Subcutaneous abdominal adipose tissue (tissue), 5 donors: ENCODE results near the gene RASD1.

Source experiments
- H3K27ac ChIP-seq: one replicate; pipeline ENCODE4 v1.7.0; 2013; ENCODE audit warnings: low read depth, mild to moderate bottlenecking, inconsistent platforms, low read length, moderate library complexity
- H3K27me3 ChIP-seq, 5 donors: one replicate each; pipeline ENCODE4 v1.7.0; 2013; ENCODE audit warnings: low read length in 5 of 5, inconsistent platforms in 1 of 5; ENCODE audit not compliant: control insufficient read depth in 5 of 5, insufficient read depth in 4 of 5
- H3K36me3 ChIP-seq, 5 donors: one replicate each; pipeline ENCODE4 v1.7.0; 2013; ENCODE audit warnings: low read length in 5 of 5; ENCODE audit not compliant: control insufficient read depth in 5 of 5, insufficient read depth in 5 of 5
- H3K4me1 ChIP-seq, 5 donors: one replicate each; pipeline ENCODE4 v1.7.0; 2013; ENCODE audit warnings: low read length in 5 of 5, mild to moderate bottlenecking in 3 of 5, moderate library complexity in 1 of 5; ENCODE audit not compliant: control insufficient read depth in 5 of 5, insufficient read depth in 5 of 5
- H3K4me3 ChIP-seq, 5 donors: one replicate each; pipeline ENCODE4 v1.7.0; 2013; ENCODE audit warnings: low read length in 5 of 5, low read depth in 1 of 5
- H3K9ac ChIP-seq, 5 donors: one replicate each; pipeline ENCODE4 v1.7.0; 2013; ENCODE audit warnings: low read length in 5 of 5, mild to moderate bottlenecking in 4 of 5, moderate library complexity in 3 of 5
- H3K9me3 ChIP-seq, 5 donors: one replicate each; pipeline ENCODE4 v1.7.0; 2013; ENCODE audit warnings: low read length in 5 of 5; ENCODE audit not compliant: control insufficient read depth in 5 of 5
- donor health status: healthy.
- donor health status: healthy.
- donor health status: healthy.
- donor health status: healthy.
- donor health status: healthy.

RASD1 gene, protein sequence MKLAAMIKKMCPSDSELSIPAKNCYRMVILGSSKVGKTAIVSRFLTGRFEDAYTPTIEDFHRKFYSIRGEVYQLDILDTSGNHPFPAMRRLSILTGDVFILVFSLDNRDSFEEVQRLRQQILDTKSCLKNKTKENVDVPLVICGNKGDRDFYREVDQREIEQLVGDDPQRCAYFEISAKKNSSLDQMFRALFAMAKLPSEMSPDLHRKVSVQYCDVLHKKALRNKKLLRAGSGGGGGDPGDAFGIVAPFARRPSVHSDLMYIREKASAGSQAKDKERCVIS

DNA sequence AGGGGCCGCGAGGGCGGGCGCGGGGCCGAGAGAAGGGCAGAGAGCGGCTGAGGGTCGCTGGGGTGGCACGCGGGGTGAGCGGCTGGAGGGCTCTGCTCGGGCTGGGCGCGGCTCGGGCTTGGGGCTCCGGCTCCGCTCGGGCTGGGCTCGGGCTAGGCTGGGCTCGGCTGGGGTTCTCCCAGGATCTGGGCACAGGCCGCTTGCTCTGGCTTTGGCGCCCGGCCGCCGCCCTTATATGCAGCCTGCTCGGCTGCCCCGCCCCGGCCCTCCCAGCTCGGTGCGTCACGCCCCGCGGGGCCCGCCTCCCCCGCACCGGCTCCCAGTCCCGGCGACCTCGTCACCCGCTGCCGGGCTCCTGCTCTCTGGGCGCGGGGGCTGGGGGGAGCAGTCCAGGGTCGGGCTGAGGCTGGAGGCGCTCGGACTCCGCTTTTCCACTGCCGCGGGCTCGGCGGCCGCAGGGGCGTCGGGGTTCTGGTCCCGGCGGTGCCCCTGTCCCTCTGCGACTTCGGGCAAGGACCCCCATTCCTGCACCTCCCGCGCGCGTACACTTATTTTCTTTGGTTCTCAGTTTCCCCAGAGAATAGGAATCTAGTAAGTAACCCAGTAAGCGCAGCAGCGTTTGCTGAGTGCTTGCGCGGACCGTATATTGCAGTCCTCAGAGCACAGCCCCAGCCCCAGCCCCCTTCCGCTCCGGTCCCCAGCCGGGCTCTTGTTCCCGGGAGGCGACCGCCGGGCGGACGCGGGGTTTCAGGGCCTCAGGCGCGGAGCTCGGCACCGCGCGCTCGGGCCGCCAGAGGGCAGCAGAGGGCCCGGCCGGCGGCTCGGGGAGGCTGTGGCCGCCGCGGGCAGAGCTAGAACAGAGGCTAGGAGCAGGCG lies at the start of gene RASD1:
Gene RASD1 (minus strand): TSS at position 207 of the 876 bp plus-strand sequence. CDS start 214 bp downstream, outside the sequence.
- peaks cover 0 to 17% (median 13%) of the 10 kb centered on the region in 5 donors for H3K36me3 ChIP-seq
- H3K27me3 ChIP-seq = no peaks in the 10 kb centered on the region
- peak within 1 kb of the TSS; percentile 96 for H3K27ac ChIP-seq
- H3K9me3 ChIP-seq = no peaks in the 10 kb centered on the region
- peak within 1 kb of the TSS; percentile 83 to 97 (median 95) for H3K4me3 ChIP-seq
- peak within 1 kb of the TSS; percentile 66 to 93 (median 86) for H3K9ac ChIP-seq
- peaks cover 5 to 57% (median 31%) of the 10 kb centered on the region in 5 donors for H3K4me1 ChIP-seq

DNA sequence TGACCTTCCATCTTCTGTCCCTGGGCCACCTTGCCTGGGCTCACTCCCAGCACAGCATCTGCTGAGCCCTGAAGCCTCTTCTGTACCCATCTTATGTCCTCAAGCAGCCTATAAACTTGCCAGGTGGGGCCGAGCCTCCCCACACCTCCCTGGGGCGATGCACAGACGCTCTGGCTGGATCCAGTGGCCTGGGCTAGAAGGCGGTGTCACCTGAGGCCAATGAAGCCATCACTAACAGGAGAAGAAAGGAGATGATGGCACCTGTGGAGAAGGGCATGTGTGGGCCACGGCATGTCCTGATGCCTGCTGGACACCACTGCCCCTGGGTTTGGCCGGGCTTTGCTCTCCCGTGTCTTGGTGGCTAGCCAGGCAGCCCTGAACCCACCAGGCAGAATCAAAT lies 49.8 kb upstream of the RASD1 start:
- peaks cover 0 to 7% (median 0%) of the 10 kb centered on the region in 5 donors for H3K36me3 ChIP-seq
- H3K4me1 ChIP-seq = peaks cover 0 to 29% (median 14%) of the 10 kb centered on the region in 5 donors
- H3K9me3 ChIP-seq = no peaks in the 10 kb centered on the region
- H3K27me3 ChIP-seq = no peaks in the 10 kb centered on the region
- no peak overlapping the region for H3K4me3 ChIP-seq
- H3K9ac ChIP-seq = no peak overlapping the region
- no peak overlapping the region for H3K27ac ChIP-seq

DNA sequence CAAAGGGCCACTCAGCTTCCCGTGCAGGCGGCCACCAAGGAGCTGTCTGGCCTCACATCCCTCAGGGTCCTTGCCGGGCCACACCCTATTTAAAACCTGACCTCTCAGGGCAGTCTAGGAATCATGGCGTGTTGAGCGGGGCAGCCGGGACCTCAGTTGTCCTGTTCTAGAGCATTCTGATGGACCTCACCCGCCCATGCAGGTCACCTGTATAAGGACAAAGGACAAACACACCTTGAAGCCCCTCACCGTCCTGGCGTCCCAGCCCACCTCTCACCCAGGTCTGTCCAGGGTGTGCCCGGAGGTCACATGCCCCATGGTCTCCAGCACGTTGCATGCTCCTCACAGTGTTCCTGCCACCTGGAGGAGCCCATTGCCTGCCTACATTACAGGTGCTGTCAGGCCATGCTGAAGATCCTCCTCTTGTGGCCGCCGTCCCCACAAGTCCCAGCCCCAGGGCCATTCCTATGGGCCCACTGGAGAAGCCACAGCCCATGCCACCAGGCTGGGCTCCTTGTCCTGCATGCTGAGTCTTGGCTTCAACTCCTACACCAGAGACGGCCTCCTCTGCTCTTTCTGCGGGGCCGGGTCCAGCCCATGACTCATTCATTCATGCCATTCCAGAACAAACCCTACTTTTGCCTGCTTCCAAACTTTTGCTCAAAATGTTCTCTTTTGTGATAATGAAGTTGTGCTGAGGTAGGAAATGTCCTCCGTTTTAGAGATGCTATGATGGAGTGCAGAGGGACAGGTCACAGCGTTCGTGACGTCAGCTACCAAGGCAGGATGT lies 49.0 kb upstream of the RASD1 start:
- Histone ChIP-seq H3K9me3 (no peaks in the 10 kb centered on the region), H3K4me1 (peaks cover 0 to 34% (median 11%) of the 10 kb centered on the region in 5 donors), H3K27me3 (no peaks in the 10 kb centered on the region), H3K4me3 (no peak overlapping the region), H3K36me3 (peaks cover 0 to 7% (median 0%) of the 10 kb centered on the region in 5 donors), H3K27ac (no peak overlapping the region), H3K9ac (no peak overlapping the region)

DNA sequence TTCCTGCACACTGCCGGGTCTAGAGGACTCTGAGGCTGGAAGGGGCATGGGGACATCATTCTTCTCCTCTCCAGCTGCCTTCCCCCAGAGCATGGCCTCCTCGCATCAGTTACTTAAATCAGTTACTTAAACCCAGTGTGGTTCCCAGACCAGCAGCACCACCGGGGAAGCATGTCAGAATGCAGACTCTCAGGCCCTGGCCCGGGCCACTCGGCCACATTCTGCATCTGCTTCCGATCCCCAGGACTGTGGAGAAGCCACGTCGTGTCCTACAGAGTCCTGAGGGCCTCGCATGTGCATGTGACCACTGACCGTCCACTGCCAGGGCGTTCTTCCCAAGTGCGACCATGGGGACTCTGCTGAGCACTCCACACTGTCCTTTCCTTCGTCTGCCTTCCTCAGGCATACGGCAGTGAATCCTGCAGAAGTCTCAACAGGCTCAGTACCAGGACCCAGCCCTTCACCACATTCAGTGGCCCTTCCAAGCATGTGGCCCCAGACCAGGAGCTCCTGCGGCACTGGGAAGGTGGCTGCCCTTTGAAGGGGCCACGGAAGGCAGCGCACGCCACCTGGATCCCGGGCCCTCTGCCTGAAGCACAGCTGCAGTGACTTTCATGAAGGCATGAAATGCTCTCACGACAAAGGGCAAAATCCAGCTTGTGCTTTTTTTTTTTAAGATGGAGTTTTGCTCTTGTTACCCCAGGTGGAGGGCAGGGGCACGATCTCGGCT lies 46.9 kb upstream of the RASD1 start:
- no peak overlapping the region for H3K9ac ChIP-seq
- no peak overlapping the region for H3K4me3 ChIP-seq
- no peaks in the 10 kb centered on the region for H3K27me3 ChIP-seq
- H3K36me3 ChIP-seq = no peaks in the 10 kb centered on the region
- H3K27ac ChIP-seq = no peak overlapping the region
- H3K4me1 ChIP-seq = peaks cover 0 to 34% (median 11%) of the 10 kb centered on the region in 5 donors
- H3K9me3 ChIP-seq = no peaks in the 10 kb centered on the region

DNA sequence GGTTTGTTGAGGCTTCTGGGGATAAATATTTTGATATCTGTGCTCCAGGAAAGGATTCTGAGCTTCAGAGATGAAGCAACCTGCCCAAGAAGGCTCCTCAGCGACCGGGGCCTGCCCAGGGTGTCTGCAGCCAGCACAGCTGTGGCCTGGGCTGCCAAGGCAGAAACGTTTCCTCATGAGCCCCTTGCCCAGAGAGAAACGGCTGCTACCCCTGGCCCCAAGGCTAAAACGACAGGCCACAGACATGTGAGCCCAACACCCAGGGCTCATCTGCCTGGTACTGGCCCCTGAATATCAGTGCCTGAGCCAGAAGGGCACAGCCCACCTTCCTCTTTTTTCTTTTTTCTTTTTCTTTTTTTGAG lies 45.4 kb upstream of the RASD1 start:
- H3K4me3 ChIP-seq = no peak overlapping the region
- no peaks in the 10 kb centered on the region for H3K9me3 ChIP-seq
- no peaks in the 10 kb centered on the region for H3K36me3 ChIP-seq
- peaks cover 0 to 35% (median 11%) of the 10 kb centered on the region in 5 donors for H3K4me1 ChIP-seq
- H3K27ac ChIP-seq = no peak overlapping the region
- no peaks in the 10 kb centered on the region for H3K27me3 ChIP-seq
- H3K9ac ChIP-seq = no peak overlapping the region

DNA sequence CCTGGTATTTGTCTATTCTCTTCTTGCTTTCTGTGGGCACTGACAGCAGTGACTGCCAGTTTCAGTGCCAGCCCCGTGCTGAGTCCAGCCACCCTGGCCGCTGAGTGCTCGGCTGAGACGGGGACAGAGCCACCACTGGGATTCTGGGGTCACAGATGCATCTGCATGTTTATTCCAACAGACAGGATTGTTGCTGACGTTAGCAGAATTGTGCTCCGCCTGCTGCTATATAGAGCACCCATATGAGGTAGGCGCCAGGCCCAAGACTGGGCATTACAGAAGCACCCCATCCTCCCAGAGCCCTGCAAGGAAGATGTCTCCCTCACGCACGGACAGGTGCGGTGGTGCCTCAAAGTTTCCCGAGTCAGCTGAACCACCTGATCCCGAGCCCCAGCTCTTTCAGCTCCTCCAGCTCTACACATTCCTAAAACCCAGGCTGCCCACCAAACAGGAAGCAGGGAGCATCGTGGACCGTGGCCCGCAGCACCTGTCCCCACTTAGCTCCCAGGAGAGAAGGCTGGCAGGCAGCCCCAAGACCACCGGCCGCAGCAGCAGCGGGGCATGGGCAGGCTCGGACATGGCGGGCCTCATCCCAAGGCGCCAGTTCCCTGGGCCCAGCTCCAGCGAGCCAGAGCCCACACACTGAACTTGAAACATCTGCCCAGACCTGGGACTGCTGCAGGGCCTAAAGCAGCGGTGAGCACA lies 44.9 kb upstream of the RASD1 start:
- H3K27ac ChIP-seq = no peak overlapping the region
- H3K9ac ChIP-seq = no peak overlapping the region
- no peaks in the 10 kb centered on the region for H3K36me3 ChIP-seq
- no peaks in the 10 kb centered on the region for H3K27me3 ChIP-seq
- H3K4me1 ChIP-seq = peaks cover 0 to 40% (median 11%) of the 10 kb centered on the region in 5 donors
- H3K4me3 ChIP-seq = no peak overlapping the region
- H3K9me3 ChIP-seq = no peaks in the 10 kb centered on the region

DNA sequence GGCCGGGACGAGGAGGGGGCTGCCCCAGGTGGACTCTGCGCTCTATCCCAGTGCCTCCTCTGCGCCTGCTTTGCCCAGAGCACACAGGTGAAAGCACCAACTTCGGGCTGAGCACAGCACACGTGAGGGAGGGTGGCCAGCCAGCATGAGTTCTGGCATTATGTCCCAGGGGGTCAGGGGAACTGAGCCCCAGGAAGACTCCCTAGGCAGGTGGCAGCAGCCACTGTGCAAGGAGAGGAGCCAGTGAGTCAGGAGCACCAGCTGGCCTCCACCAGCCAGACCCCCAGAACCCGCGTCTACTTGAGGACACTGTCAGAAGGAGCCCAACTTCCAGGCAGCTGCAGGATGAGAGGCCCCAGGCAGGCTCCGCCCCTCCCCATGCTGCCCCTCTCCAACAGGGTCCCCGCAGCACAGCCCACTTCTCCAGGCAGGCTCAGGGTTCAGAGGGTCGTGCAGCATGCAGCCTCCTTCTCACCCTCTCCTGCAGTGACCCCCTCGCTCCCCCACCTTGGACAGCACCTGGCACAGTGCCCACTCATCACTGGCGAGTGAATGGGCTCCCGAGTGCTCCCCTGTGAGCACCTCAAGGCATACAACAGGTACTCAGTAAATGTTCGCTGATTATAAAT lies 44.2 kb upstream of the RASD1 start:
- H3K4me3 ChIP-seq = no peak overlapping the region
- H3K9ac ChIP-seq = no peak overlapping the region
- no peaks in the 10 kb centered on the region for H3K27me3 ChIP-seq
- peaks cover 0 to 40% (median 12%) of the 10 kb centered on the region in 5 donors for H3K4me1 ChIP-seq
- H3K27ac ChIP-seq = no peak overlapping the region
- H3K36me3 ChIP-seq = no peaks in the 10 kb centered on the region
- no peaks in the 10 kb centered on the region for H3K9me3 ChIP-seq

DNA sequence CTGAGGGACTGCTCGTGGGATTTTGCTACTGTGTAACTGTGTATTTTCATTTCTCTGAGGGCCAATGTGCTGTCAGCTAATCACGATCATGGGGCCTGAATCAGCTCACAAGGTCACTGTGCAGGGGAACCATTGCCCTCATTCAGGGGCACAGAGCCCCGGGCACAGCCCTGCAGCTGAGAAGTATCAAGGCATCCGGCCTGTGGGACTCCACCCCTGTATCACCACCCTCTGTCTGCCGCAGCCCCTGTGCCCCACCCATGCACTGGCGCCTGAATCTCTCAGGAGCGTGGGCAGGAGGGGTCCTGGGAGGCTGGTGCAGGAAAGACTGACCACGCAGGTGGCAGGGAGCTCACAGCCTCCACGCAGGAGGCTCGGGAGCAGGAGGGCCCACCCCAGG lies 43.4 kb upstream of the RASD1 start:
- Histone ChIP-seq H3K9me3 (no peaks in the 10 kb centered on the region), H3K27ac (no peak overlapping the region), H3K4me1 (peaks cover 0 to 36% (median 8%) of the 10 kb centered on the region in 5 donors), H3K9ac (no peak overlapping the region), H3K4me3 (no peak overlapping the region), H3K36me3 (no peaks in the 10 kb centered on the region), H3K27me3 (no peaks in the 10 kb centered on the region)
